HG03064 (cell line): Measurements from ENCODE around the gene POTEF.
A peak's percentile ranks its signal among the peaks of the same experiment; 100 is the strongest.
"Not testable (repeated sequence)": the region's sequence is repeated elsewhere in the genome, so short reads cannot be mapped to it uniquely, and the experiment has no call there.

Experiments
- ATAC-seq: cut with Tn5 transposase; IDR thresholded peaks from one replicate; pipeline ENCODE4 v1.9.1; 2021; ENCODE audit warnings: low read depth; ENCODE audit not compliant: unreplicated experiment

POTEF gene

DNA sequence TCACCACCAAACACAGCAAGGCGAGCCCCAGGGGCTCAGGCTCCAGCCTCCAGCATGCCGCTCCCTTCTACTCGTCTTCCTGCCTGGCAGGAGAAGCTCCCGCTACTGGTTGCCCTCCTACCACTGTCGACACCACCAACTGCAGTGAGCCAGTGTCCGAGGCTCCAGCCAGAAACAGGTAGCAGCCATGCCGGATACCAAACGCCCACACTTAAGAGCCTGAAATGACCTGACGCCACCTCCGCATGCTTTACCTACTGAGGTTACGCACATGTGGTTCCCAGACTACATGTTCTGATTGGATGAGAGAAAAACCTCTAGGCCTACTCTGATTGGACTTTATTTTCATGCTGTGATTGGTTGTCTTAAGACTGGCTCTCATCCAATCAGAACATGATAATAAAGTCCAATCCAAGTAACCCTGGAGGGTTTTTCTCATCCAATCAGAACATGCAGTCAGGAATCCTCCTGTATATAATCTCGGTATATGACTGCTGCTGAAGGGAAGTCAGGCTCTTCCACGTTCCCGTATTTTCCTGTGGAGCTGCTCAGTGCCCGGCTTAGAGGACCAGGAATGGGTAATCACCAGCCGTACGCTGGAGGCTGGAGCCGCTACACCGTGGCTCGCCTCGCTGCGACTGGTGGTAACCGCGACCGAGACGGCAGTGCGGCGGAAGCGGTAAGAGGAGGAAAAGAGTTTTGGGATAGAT is at the start of gene POTEF:
Gene POTEF (minus strand): TSS at position 103 of the 710 bp plus-strand sequence. CDS start 8,707 bp downstream, outside the sequence.
- ATAC-seq = not testable (repeated sequence)

GRCh38 chr2:130174866-130175265 is 45.8 kb upstream of the POTEF start:
- ATAC-seq = not testable (repeated sequence)

- ATAC-seq = no peak
Observed at GRCh38 chr2:130169896-130170295, 40.9 kb upstream of the POTEF start.

GRCh38 chr2:130169163-130169562 is 40.1 kb upstream of the POTEF start:
- not testable (repeated sequence) for ATAC-seq

DNA sequence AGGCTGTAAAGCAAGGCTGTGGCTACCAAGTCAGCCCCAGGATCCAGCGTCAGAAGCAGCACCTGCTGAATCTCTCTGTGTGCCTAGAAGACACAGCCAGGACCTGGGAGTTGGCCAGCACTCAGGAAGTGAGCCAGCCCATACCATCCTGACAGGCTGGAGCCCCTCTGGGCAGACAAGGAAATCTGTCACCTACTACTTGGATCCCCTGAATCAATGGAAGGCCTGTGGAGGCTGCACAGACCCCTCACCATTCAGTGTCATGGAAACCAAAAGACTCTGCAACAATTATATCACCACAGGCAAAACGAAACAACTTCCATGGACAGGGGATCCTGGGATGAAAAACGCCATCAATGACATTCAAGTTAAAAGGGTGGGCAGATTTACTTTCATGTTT is 37.6 kb upstream of the POTEF start:
- not testable (repeated sequence) for ATAC-seq

DNA sequence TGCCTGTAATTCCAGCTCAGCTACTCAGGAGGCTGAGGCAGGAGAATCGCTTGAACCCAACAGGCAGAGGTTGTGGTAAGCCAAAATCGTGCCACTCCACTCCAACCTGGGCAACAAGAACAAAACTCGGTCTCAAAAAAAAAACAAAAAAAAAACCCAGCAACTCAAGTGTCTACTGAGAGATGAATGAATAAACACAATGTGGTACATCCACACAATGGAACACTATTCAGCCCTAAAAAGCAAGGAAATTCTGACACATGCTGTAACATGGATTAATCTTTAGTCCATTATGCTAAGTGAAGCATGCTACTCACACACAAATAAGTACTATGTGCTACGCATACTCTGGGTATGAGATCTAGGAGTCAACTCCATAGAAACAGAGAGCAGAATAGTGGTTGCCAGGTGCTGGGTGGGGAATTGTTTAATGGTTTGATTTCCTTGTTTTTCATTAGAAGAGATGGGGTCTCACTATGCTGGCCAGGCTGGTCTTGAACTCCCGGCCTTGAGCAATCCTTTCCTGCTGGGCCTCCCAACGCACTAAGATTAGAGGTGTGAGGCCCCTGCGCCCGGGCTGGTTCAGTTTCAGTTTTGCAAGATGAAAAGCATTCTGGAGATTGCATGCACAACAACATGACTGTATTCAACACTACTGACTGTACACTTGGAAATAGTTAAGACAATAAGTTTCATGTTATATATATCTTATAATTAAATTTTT is 36.4 kb upstream of the POTEF start:
- ATAC-seq = no peak

DNA sequence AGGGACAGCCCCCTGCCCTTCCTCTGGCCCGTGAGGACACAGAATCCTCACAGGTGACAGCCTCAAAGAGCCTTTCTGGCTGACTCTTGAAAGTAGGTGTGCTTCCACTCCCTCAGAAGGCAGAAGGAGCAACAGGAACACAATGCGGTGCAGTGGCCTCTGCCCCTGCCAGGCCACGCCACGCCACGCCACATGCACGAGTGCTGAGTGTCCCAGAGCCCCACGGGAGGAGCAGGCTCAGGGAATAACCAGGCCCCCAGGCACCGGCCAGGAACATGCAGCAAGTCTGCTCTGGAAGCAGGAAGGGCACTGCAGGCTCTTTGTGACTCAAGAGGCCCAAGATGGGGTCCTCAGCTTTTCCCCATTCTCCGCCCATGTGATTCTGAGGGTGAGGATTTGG is 33.9 kb upstream of the POTEF start:
- no peak for ATAC-seq

GRCh38 chr2:130162486-130162885 is 33.5 kb upstream of the POTEF start:
- not testable (repeated sequence) for ATAC-seq

DNA sequence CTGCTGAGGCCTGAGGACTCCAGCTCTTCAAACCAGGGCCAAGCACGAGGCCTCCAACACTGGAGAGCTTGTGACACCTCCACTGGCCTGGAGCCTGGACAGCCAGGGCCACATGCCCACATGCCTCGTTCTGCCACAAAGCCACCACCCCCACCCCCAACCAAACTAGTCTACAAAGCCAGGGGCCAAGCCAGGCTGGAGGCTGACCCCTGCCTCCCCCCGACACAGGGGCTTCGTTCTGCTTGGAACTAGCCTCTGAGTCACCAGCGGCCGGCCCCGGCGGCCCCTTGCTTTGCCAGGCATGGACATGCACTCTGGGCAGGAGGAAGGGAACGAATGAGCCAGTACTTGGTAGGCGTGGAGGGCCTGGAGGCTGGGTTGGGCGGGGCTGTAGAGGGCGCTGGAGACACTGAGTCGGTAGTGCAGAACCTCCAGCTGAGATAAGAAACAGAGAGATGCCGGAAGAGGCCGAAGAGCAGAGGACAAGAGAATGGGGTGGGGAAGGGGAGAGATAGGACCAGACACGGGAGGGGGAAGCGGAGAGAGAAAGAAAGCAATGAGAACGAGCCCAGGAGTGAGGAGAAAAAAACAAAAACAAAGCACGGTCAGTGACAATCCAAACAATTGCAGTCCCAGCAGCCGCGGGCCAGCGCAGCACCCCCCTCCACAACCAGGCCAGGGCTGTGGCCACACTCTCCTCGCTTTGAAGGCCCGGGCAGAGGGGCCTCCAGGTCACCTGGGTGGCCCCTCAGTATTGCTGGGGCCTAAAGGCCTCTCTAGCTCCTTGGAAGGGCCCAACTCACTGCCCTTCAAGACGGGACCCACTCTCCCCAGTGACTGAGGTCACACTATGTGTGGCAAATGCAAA is 32.0 kb upstream of the POTEF start:
- not testable (repeated sequence) for ATAC-seq

DNA sequence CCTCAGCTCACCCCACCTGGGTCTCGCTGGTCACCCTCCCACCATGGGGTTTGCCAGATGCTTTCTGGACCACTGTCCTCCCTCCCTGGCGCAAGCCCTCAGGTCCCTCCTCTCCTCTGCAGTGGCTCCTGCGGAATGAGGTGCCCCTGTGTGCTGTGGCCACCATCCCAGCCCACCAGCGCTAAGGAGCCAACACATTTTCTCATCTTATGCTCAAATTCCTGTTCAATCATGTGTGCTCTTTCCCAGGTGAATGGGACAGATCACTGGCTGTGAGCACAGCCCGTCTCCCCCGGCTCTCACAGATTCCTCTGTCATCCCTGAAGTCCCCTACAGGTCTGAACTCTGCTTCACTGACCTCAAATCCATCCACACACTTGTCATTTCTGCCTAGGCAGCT is 31.1 kb upstream of the POTEF start:
- no peak for ATAC-seq

GRCh38 chr2:130159376-130159775 is 30.4 kb upstream of the POTEF start:
- not testable (repeated sequence) for ATAC-seq

- no peak for ATAC-seq
Observed at GRCh38 chr2:130158631-130159030, 29.6 kb upstream of the POTEF start.

DNA sequence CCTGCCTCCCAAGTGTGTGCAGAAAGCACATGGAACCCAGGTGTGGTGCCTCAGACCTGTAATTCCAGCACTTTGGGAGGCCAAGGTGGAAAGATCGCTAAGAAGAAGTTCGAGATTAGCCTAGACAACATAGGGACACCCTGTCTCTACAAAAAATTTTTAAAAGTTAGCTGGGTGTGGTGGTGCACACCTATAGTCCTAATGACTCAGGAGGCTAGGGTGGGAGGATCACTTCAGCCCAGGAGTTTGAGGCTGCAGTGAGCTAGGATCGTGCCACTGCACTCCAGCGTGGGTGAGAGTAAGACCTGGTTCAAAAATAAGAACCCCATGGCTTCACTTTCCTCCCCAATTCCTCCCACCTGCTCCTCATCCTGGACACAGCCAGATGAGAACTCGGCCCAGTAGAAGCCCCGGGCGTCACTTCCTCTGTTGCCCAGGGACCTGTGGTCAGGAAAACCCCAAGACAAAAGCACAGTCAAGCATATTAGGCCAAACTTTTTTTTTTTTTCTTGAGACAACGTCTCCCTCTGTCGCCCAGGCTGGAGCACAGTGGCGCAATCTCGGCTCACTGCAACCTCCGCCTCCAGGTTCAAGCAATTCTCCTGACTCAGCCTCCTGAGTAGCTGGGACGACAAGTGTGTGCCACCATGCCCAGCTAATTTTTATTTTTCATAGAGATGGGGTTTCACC is 28.9 kb upstream of the POTEF start:
- ATAC-seq = peak; percentile 71

DNA sequence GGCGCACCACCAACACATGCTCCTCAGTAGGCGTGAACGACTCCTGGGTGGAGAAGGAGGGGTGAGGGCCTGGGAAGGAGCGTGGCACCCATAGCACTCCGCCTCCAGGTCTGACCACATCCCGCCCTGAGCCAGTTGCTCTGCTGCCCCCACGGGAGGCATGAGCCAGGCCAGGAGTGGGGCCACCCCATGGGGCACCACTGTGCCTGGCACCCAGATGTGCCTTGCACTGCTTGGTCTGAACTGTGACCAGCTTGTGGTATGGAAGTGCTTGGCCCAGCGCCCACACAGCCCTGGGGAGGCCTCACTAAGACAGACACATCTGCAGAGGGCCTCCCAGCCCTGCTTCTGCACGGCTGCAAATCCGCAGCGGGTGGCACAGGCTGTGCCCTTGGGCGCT is 28.3 kb upstream of the POTEF start:
- ATAC-seq = peak; percentile 38

DNA sequence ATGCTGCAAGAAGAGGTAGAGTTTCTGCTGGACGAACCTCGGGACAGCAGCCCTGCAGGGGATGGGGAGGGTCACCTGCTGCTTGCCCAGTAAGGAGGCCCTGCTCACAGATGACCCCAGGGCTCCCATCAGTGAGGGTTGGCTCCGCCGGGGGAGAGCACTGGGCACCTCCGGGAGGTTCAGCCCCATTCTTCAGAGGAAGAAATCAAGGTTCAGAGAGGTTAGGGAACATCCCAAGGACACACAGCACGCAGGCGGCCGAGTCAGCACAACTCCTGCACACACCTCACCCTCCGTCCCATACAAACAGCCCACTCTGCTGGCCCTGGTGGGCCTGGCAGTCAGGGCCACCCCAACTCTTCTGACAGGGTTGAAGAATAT is 27.6 kb upstream of the POTEF start:
- no peak for ATAC-seq

GRCh38 chr2:130155956-130156623 is 27.1 kb upstream of the POTEF start:
- not testable (repeated sequence) for ATAC-seq

- ATAC-seq = no peak
Observed at GRCh38 chr2:130154773-130155765, 26.0 kb upstream of the POTEF start.

- not testable (repeated sequence) for ATAC-seq
Observed at GRCh38 chr2:130154423-130154770, 25.4 kb upstream of the POTEF start.
